Right lung (tissue), 5 donors: ENCODE results near the gene GPD1. TPM values are rescaled to one million over a fixed set of nuclear protein-coding genes. Genes with fewer than 3 reads are reported as not detected.

Experiments
- DNase-seq, 2 donors: peaks; one replicate each; pipeline ENCODE4 v3.0.0-alpha.2; 2013
- polyA plus RNA-seq, 5 donors: library from polyadenylated mRNA; unstranded; fragments of 120-200 nt; gene quantifications; one replicate each; pipeline versions ENCODE4 v1.2.1 to v1.2.3, GENCODE V29; 2013; ENCODE audit warnings: inconsistent platforms in 1 of 5, low replicate concordance in 1 of 5; ENCODE audit not compliant: insufficient read length in 5 of 5, insufficient read depth in 1 of 5

Gene GPD1
- polyA plus RNA-seq, 5 donors, result 0.44 to 3.5 (median 0.72) TPM

GRCh38 chr12:50100561-50100960, 3.2 kb upstream of the GPD1 start:
- no peak for DNase-seq

- DNase-seq, result no peak
Measured at GRCh38 chr12:50101663-50102062, 2.1 kb upstream of the GPD1 start.

GRCh38 chr12:50102131-50102531, 1.7 kb upstream of the GPD1 start:
- DNase-seq, result no peak

- no peak for DNase-seq
Measured at GRCh38 chr12:50102646-50103309, 1.0 kb upstream of the GPD1 start.

GRCh38 chr12:50103351-50103750, 457 bp upstream of the GPD1 start:
- no peak for DNase-seq

GRCh38 chr12:50104417-50105366, 884 bp downstream of the GPD1 start:
- DNase-seq, result no peak

- DNase-seq, result no peak
Measured at GRCh38 chr12:50105913-50106450, 2.2 kb downstream of the GPD1 start.

GRCh38 chr12:50106907-50107306, 3.1 kb downstream of the GPD1 start:
- DNase-seq, result no peak

- no peak for DNase-seq
Measured at GRCh38 chr12:50107416-50108268, 3.8 kb downstream of the GPD1 start.

GRCh38 chr12:50109319-50109718, 5.5 kb downstream of the GPD1 start:
- no peak for DNase-seq

- DNase-seq, result no peak
Measured at GRCh38 chr12:50110127-50110761, 6.4 kb downstream of the GPD1 start.

GRCh38 chr12:50110762-50111351, 7.0 kb downstream of the GPD1 start:
- DNase-seq, result no peak

GRCh38 chr12:50111395-50111692, 7.5 kb downstream of the GPD1 start:
- no peak for DNase-seq

- peak; percentile 99 to 100 for DNase-seq
Measured at GRCh38 chr12:50111693-50112455, 8.1 kb downstream of the GPD1 start, which contains the start of gene COX14. Gene COX14, plus strand, starts transcription at chr12:50112236. Its CDS starts 7,808 bp downstream, at chr12:50120044.

GRCh38 chr12:50112456-50113218, 8.8 kb downstream of the GPD1 start:
- DNase-seq, result no peak

- no peak for DNase-seq
Measured at GRCh38 chr12:50117057-50117622, 13.3 kb downstream of the GPD1 start.

- no peak for DNase-seq
Measured at GRCh38 chr12:50119387-50119786, 15.6 kb downstream of the GPD1 start.

- DNase-seq, result no peak
Measured at GRCh38 chr12:50120521-50120920, 16.7 kb downstream of the GPD1 start.

GRCh38 chr12:50120953-50121352, 17.1 kb downstream of the GPD1 start:
- DNase-seq, result no peak
